ENCODE data around the gene SLC48A1.

SLC48A1 gene

DNA sequence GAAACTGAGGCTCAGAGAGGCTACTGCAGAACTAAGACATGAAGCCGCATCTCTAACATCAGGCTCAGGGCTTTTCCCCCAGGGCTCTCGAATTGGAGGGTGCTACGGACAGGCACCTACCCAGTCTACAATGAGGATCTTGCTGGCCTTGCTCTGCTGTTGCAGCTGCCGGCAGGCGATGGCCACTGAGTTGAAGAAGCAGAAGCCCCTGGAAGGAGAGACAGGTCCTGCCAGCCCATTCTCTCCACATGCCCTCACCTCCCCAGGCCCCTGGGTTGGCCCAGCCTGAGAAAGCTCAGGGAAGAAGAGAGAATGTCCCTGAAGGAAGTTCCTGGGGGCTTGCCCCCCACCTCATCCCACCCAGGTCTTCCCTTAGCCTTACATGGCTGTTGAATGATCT, 16.1 kb downstream of the SLC48A1 start:
- H3K27me3 ChIP-seq, result no peaks in the 10 kb centered on the region
- no peak overlapping the region for H3K4me3 ChIP-seq (ENCODE audit: low read depth, low read length)
- H3K9me3 ChIP-seq, result no peaks in the 10 kb centered on the region
- H3K36me3 ChIP-seq, result peaks cover 54% of the 10 kb centered on the region
- no peak for TF ChIP-seq CTCF (IDR thresholded peaks at IDR 0.05; ENCODE audit: low read depth, low read length)
- no peaks in the 10 kb centered on the region for H3K4me1 ChIP-seq
- no peak for DNase-seq

DNA sequence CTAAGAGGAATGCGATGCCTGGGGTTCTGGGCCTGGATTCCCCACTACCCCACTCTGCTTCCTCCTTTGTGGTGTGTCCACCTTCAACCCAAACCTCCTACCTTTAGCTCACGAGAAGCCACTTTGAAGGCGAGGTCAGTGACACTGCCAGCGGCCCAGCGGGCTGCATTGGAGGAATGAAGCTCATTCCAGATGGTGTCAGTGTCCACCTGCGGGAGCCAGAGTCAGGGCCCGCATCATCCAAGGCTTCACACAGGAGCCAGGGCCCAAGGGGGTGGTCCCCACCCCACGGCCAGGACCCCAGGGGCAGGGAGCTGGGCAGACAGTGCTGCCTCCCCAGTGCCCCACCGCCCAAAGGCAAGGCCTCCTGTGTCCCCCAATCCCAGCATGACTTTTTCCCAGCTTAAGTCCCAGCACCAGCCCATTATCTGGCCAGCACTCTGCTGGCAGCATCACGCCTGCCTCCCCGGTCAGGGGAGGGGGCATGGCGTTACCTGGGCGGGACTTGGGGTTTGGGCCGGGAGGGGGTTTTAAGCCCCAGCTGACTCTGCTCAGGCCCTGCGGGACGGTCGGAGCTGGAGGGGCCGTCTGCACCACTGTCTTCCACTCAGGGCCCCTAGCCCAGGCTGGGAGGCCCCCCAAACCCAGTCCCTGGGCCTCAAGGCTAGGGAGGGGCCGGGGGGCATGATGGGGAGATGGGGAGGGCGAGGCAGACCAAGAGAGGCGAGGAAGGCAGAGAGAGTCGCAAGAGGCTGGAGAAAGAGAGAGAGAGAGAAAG, 16.9 kb downstream of the SLC48A1 start:
- H3K9me3 ChIP-seq, result no peaks in the 10 kb centered on the region
- TF ChIP-seq CTCF (IDR thresholded peaks at IDR 0.05; ENCODE audit: low read depth, low read length), result no peak
- no peaks in the 10 kb centered on the region for H3K27me3 ChIP-seq
- no peak for DNase-seq
- peaks cover 52% of the 10 kb centered on the region for H3K36me3 ChIP-seq
- no peak overlapping the region for H3K4me3 ChIP-seq (ENCODE audit: low read depth, low read length)
- H3K4me1 ChIP-seq, result no peaks in the 10 kb centered on the region

GRCh38 chr12:47790676-47791350, 17.8 kb downstream of the SLC48A1 start:
- no peak for DNase-seq
- no peak for TF ChIP-seq CTCF (IDR thresholded peaks at IDR 0.05; ENCODE audit: low read depth, low read length)
- Histone ChIP-seq H3K4me3 (ENCODE audit: low read depth, low read length) (no peak overlapping the region), H3K27me3 (no peaks in the 10 kb centered on the region), H3K9me3 (no peaks in the 10 kb centered on the region), H3K36me3 (peaks cover 51% of the 10 kb centered on the region), H3K4me1 (no peaks in the 10 kb centered on the region)

- TF ChIP-seq CTCF (IDR thresholded peaks at IDR 0.05; ENCODE audit: low read depth, low read length), result no peak
- peaks cover 49% of the 10 kb centered on the region for H3K36me3 ChIP-seq
- no peaks in the 10 kb centered on the region for H3K4me1 ChIP-seq
- no peak for DNase-seq
- no peak overlapping the region for H3K4me3 ChIP-seq (ENCODE audit: low read depth, low read length)
- H3K27me3 ChIP-seq, result no peaks in the 10 kb centered on the region
- no peaks in the 10 kb centered on the region for H3K9me3 ChIP-seq
Measured at GRCh38 chr12:47791351-47791746, 18.3 kb downstream of the SLC48A1 start.

GRCh38 chr12:47791874-47792273, 18.8 kb downstream of the SLC48A1 start:
- Histone ChIP-seq H3K4me1 (no peaks in the 10 kb centered on the region), H3K36me3 (peaks cover 47% of the 10 kb centered on the region), H3K4me3 (ENCODE audit: low read depth, low read length) (no peak overlapping the region), H3K9me3 (no peaks in the 10 kb centered on the region), H3K27me3 (no peaks in the 10 kb centered on the region)
- DNase-seq, result no peak
- no peak for TF ChIP-seq CTCF (IDR thresholded peaks at IDR 0.05; ENCODE audit: low read depth, low read length)
